Measurements from ENCODE around the gene TRIM68.
A peak's percentile ranks its signal among the peaks of the same experiment; 100 is the strongest.

TRIM68 gene
- 2.8 to 11.7 reads per million in 2 donors for total RNA-seq

- DNase-seq: peak; percentile 82 to 97 (median 92)
Measured at GRCh38 chr11:4607781-4608666, at the start of gene TRIM68. TRIM68 (minus strand) TSS chr11:4608231; CDS start chr11:4605504, 2,727 bp downstream.

DNA sequence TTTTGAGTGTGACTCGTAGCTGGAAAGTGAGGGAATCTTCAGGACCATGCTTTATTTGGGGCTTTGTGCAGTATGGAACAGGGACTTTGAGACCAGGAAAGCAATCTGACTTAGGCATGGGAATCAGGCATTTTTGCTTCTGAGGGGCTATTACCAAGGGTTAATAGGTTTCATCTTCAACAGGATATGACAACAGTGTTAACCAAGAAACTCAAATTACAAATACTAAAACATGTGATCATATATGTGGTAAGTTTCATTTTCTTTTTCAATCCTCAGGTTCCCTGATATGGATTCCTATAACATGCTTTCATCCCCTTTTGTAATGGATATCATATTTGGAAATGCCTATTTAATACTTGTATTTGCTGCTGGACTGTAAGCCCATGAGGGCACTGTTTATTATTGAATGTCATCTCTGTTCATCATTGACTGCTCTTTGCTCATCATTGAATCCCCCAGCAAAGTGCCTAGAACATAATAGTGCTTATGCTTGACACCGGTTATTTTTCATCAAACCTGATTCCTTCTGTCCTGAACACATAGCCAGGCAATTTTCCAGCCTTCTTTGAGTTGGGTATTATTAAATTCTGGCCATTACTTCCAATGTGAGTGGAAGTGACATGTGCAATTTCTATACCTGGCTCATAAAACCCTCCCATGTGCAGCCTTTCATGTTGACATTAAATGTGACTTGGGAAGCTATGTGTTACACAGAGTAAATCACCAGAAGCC lies 46.8 kb upstream of the TRIM68 start:
- DNase-seq: no peak

DNA sequence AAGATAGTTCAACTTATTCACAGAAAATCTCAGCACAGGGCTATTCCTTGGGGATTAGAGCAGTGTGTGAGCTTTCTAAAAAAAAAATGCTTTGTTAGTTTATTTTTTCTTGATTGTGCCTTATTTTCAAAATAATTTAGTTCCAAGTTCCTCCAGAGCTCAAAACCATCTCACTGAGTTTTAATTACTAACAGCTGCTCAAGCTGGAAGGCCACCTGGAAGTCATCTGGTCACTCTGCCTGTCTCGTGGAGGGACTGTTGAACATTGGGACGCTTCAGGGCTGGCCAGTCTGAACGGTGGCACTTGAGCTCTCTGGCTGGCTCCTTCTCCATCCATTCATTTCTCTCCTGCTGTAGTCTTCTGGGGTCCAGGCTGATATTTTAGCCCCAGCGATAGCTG lies 39.7 kb upstream of the TRIM68 start:
- no peak for DNase-seq

DNA sequence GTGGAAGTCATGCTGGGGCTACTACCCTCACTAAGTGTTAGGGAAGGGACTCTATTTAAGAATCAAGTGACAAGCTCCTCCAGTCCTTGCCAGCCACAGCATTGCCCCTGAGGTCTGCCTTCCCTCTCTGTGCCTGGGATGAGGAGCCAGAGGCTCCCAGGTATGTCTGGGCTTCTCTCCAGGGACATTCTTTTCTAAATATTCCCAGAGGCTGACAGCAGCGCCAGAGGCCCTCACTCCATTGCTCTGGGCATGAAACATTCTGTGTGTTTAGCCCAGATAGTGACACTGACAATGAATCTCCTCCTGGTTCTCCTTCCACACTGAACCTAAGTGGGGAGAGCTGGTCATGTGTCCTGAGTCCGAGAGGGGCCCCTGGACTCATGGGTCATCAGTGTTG lies 37.9 kb upstream of the TRIM68 start:
- DNase-seq: no peak

DNA sequence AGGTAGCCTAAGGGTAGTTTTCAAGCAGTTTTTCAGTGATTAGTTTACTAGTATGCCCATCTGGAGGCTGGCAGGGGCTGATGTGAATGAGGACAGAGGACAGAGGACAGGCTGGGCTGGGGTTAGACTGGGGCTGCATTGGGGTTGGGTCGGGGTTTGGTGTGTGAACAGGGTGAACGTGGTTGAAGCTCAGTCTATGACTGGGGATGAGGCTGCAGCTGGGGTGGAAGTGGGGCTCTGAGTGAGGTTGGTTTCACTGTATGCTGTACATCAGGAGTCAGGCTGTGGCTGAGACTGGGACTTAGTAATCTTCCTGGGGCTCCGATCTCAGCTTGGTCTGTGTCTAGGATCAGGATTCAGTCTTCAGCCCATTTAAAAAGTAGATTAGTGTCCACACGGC lies 36.2 kb upstream of the TRIM68 start:
- DNase-seq: no peak

DNA sequence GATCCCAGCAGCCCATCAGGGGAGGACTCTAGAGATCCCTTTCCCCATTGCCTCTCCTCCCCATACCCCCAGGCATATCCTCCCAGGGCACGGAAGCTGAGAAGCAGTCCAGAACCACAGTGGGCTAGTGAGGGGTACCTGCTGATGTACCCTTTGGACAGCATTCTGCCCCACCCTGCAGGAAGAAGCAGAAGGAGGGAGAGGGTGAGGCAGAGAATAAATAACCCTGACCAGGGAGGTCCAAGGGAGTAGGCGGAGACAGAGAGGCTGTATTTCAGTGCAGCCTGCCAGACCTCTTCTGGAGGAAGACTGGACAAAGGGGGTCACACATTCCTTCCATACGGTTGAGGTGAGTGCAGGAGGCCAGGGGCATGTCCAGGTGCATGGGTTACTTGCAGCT lies 35.7 kb upstream of the TRIM68 start, which contains the start of gene OR51E1:
TSS of gene OR51E1 (plus strand) at position 301 of the 400 bp plus-strand sequence. CDS start 8,545 bp downstream, outside the sequence.
- no peak for DNase-seq

GRCh38 chr11:4643076-4643475 lies 35.0 kb upstream of the TRIM68 start:
- no peak for DNase-seq

- DNase-seq: no peak
Measured at GRCh38 chr11:4642043-4642442, 34.0 kb upstream of the TRIM68 start.

- no peak for DNase-seq
Measured at GRCh38 chr11:4641501-4641900, 33.5 kb upstream of the TRIM68 start.

- DNase-seq: no peak
Measured at GRCh38 chr11:4639931-4640330, 31.9 kb upstream of the TRIM68 start.

DNA sequence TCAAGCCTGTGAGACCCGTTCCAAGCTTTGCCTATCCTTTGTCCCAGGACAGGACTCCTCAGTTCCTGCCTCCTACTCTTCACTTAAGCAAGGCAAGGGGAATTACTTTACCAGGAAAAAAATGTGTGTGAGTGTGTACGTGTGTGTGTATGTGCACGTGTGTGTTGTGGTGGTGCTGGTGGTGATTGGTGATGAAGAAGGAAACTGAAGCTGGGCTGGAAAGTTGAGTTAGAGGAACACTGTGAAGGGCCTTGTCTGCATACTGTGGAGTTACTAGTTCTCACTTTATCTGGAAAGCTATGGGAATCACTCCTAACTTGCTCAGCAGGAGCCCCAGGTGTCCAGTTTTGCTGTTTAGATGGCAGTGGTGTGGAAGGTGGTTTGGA lies 29.6 kb upstream of the TRIM68 start:
- no peak for DNase-seq

- peak; percentile 18 to 62 (median 46) for DNase-seq
Measured at GRCh38 chr11:4636962-4637661, 29.1 kb upstream of the TRIM68 start, which contains the start of gene OR51D1. OR51D1 (plus strand) TSS chr11:4637477; CDS start chr11:4639791, 2,314 bp downstream.

GRCh38 chr11:4636136-4636535 lies 28.1 kb upstream of the TRIM68 start:
- DNase-seq: no peak

- DNase-seq: peak in 1 of 5 experiments; percentile 58
Measured at GRCh38 chr11:4626207-4627099, 18.4 kb upstream of the TRIM68 start.

GRCh38 chr11:4619514-4619913 lies 11.5 kb upstream of the TRIM68 start:
- no peak for DNase-seq

GRCh38 chr11:4615856-4616444 lies 7.9 kb upstream of the TRIM68 start:
- no peak for DNase-seq

DNA sequence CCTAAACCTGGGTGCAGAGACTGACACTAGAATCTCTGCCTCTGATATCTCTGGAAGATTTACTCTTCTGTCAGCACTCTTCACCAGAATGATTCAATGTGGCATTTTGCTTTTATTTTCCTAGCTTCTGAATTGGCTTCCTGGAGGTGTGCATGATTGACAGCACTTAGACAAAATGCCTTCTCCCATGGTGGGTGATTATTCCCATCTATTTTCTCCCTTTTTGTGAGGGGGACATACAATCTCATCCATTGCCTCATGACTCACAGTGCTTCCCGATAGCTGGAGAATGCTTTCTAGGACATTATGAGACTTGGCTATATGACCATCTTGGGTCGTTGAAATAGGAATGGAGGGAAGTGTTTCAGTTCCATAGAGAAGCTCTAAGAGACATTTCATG lies 4.0 kb upstream of the TRIM68 start:
- no peak for DNase-seq

GRCh38 chr11:4610258-4610935 lies 2.4 kb upstream of the TRIM68 start:
- peak in 2 of 5 experiments; percentile 15 to 81 for DNase-seq

DNA sequence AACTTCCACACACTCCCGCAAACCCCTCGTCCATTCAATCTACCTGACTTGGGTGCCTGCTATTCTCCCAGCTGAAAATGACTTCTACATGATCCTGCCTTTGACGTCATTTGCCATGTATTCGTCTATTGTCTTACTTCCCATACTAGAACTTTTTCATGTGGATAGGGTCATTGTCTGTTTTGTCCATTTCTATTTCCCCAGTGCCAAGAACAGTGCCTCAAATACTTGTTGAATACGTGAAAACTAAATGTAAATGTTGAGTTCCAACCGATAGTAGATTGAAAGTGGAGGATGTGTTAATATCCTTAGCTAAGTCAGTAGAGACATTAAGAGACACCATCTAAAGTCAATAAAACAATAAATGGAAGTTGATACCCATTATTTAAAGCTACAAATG lies 935 bp downstream of the TRIM68 start:
- DNase-seq: no peak

DNA sequence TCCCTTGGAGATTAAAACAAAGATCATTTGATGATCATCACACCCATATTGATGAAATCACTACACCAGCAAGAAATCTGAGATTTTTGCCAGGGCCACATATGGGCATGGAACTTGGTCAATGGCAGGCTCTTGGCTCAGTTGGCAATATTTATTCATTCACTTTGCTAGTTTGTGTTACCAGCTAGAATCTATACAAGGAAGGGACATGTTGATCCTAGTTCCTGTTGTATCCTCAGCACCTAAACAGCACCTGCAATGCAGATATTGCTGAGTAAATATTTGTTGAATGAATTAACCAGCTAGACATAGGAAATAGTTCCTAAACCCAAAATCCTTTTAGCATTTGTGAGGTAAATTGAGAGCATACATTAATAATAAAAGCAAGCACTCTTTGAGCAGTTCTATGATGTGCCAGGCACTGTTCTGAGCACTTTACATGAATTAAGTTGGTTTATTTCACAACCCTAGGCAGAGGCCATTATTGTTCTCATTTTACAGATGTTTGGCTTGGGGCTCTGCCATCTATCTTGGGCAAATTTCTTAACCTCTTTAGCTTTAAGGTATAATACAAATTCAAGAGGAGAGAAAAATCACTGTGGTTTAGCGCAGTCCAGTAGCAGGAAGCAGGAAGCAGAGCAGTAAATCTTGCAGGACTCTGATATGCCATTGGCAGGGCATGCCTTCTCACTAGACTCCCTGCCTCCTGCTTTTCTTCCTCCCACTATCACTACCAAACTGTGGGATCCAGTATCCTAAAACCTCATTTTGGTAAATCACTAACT lies 1.6 kb downstream of the TRIM68 start:
- DNase-seq: no peak
